Upper lobe of right lung (tissue), 1 donor: ENCODE data around the gene SLC13A3. TPM values are rescaled to one million over a fixed set of nuclear protein-coding genes. Genes with fewer than 3 reads are reported as not detected.

Experiments used
- ATAC-seq: fragments of 200-7000 bp; cut with Tn5 transposase; one replicate; pipeline ENCODE4 v1.9.1; 2020; ENCODE audit warnings: mild to moderate bottlenecking, moderate library complexity
- DNase-seq: peaks from one replicate; pipeline ENCODE4 v3.0.0-alpha.2; 2020
- H3K27ac ChIP-seq: fragments of 200-600 bp; one replicate; pipeline ENCODE4 v1.8.0; 2022
- H3K27me3 ChIP-seq: fragments of 200-600 bp; one replicate; pipeline ENCODE4 v1.8.0; 2022; ENCODE audit warnings: mild to moderate bottlenecking
- H3K36me3 ChIP-seq: fragments of 200-600 bp; one replicate; pipeline ENCODE4 v1.8.0; 2022
- H3K4me1 ChIP-seq: fragments of 200-600 bp; one replicate; pipeline ENCODE4 v1.8.0; 2022
- H3K4me3 ChIP-seq: fragments of 200-600 bp; one replicate; pipeline ENCODE4 v1.8.0; 2022; ENCODE audit warnings: mild to moderate bottlenecking
- H3K9me3 ChIP-seq: fragments of 200-600 bp; one replicate; pipeline ENCODE4 v1.8.0; 2022
- CTCF ChIP-seq: fragments of 200-600 bp; IDR thresholded peaks from one replicate; pipeline ENCODE4 v1.8.0; 2022; ENCODE audit warnings: antibody characterized with exemption
- intact Hi-C: fragments of 100-400 bp; cut with DNase I; formaldehyde crosslinking; loops from one replicate; pipeline ENCODE4 v1.11.0; 2022
- total RNA-seq: library from RNA; stranded (reverse); fragmentation: NEBNext Ultra II Directional; extraction: Animal tissue kit (Norgen Biotek cat#: 25700); gene quantifications from one replicate; pipeline ENCODE4 v1.2.1, GENCODE V29; 2021
- donor health status: DM: no; HTN: yes; CAD: no; lungs with severe emphysema.

SLC13A3 gene
- total RNA-seq, 1 donor from 2014 or later, result 1.6 TPM

- H3K36me3 ChIP-seq, result no peaks in the 10 kb centered on the region
- no peak overlapping the region for H3K27ac ChIP-seq
- no peaks in the 10 kb centered on the region for H3K4me1 ChIP-seq
- H3K27me3 ChIP-seq, result peaks cover 27% of the 10 kb centered on the region
- H3K9me3 ChIP-seq, result no peaks in the 10 kb centered on the region
- intact Hi-C loops, result no loop called here
- TF ChIP-seq CTCF, result no peak
- ATAC-seq, result peak; percentile 58
- no peak for DNase-seq
- no peak overlapping the region for H3K4me3 ChIP-seq
These were observed 106.0 kb downstream of the SLC13A3 start for GRCh38 chr20:46545077-46545826.

DNA sequence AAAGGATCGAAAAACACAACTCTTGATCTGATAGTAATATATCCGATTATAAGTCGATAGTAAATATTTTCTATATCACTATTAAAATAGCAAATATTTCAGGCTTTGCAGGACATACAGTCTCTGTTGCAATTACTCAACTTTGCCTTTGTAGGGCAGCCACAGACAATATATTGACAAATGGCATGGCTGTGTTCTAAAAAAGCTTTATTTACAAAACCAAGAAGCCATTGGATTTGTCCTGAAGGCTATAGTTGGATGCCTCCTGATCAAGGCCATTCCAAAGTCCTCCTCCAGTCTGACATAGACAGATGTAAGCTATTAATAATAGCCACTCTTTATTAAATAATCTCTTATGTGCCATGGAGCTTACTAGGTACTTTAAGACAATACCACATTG, 106.7 kb downstream of the SLC13A3 start:
- TF ChIP-seq CTCF, result no peak
- H3K27me3 ChIP-seq, result peaks cover 27% of the 10 kb centered on the region

GRCh38 chr20:46543959-46544358, 107.3 kb downstream of the SLC13A3 start:
- TF ChIP-seq CTCF, result no peak
- Histone ChIP-seq H3K4me1 (no peaks in the 10 kb centered on the region), H3K27me3 (peaks cover 31% of the 10 kb centered on the region), H3K27ac (no peak overlapping the region), H3K9me3 (no peaks in the 10 kb centered on the region), H3K4me3 (no peak overlapping the region), H3K36me3 (no peaks in the 10 kb centered on the region)
- intact Hi-C loops, result no loop called here
- DNase-seq, result no peak
- ATAC-seq, result no peak

More for the DNA sequence above, 106.7 kb downstream of the SLC13A3 start:
- no peaks in the 10 kb centered on the region for H3K9me3 ChIP-seq
- DNase-seq, result no peak
- intact Hi-C loops, result no loop called here
- ATAC-seq, result no peak
- no peaks in the 10 kb centered on the region for H3K36me3 ChIP-seq
- no peak overlapping the region for H3K4me3 ChIP-seq
- no peak overlapping the region for H3K27ac ChIP-seq
- no peaks in the 10 kb centered on the region for H3K4me1 ChIP-seq

GRCh38 chr20:46543033-46543432, 108.2 kb downstream of the SLC13A3 start:
- Histone ChIP-seq H3K36me3 (no peaks in the 10 kb centered on the region), H3K27ac (no peak overlapping the region), H3K9me3 (no peaks in the 10 kb centered on the region), H3K4me3 (no peak overlapping the region), H3K4me1 (no peaks in the 10 kb centered on the region), H3K27me3 (peaks cover 36% of the 10 kb centered on the region)
- intact Hi-C loops, result no loop called here
- ATAC-seq (no peak), DNase-seq (no peak)
- TF ChIP-seq CTCF, result no peak

DNA sequence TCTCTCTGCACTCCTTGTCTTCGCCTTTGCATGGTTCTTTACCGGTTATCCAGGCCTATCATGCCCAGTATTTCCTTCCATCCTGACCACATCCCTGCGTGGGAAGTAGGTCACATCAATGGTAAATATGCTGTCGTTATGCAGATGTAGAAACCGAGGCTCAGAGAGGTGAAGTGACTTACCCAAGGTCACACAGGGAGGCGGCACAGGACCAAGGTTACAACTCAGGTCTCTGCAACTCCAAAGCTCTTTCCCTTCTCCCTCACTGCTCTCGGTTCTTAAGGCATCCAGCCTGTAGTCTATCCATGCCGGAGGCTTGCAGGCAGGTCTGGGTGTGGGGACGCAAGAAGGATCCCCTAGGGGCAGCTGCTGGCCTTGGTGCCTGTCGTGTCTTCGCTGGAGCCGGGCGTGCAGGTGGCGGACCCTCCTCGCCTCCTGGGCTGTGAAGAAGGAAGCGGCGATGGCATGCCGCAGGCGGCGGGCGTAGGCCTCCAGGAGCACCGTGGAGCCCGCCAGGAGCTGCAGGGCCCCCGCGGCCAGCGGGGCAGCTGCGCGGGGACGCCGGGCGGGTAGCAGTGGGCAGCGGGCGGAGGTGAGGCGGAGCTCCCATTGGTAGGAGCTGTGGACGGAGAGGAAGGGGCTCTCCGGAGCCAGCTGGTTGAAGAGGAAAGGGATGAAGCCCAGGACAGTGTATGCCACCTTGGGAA, 109.9 kb downstream of the SLC13A3 start:
- Histone ChIP-seq H3K4me1 (no peaks in the 10 kb centered on the region), H3K4me3 (no peak overlapping the region), H3K36me3 (no peaks in the 10 kb centered on the region), H3K9me3 (no peaks in the 10 kb centered on the region), H3K27ac (no peak overlapping the region), H3K27me3 (peaks cover 36% of the 10 kb centered on the region)
- intact Hi-C loops, result no loop called here
- DNase-seq (no peak), ATAC-seq (no peak)
- TF ChIP-seq CTCF, result no peak
